Thyroid gland (tissue), 4 donors: ENCODE measurements around the gene PAX6. TPM values are rescaled to one million over a fixed set of nuclear protein-coding genes. Genes with fewer than 3 reads are reported as not detected.

Experiments used
- DNase-seq, 2 donors: peaks; one replicate each; pipeline ENCODE4 v3.0.0-alpha.2; 2019
- H3K27ac ChIP-seq, 3 donors: fragments of 200-600 bp; sonication (generic); 1 replicate in 2 of 3; 2 replicates in 1 of 3; pipeline ENCODE4 v1.5.1; 2016 to 2019; ENCODE audit warnings: mild to moderate bottlenecking in 1 of 3, moderate library complexity in 1 of 3
- H3K27me3 ChIP-seq: fragments of 200-600 bp; sonication (generic); one replicate; pipeline ENCODE4 v1.5.1; 2019
- H3K36me3 ChIP-seq, 2 donors: fragments of 200-600 bp; sonication (generic); one replicate each; pipeline ENCODE4 v1.5.1; 2016 to 2019
- H3K4me1 ChIP-seq, 2 donors: fragments of 200-600 bp; sonication (generic); one replicate each; pipeline ENCODE4 v1.5.1; 2017 to 2019
- H3K4me3 ChIP-seq, 3 donors: fragments of 200-600 bp; sonication (generic); replicated peaks in 1 of 3; 1 replicate in 2 of 3; 2 replicates in 1 of 3; pipeline ENCODE4 v1.5.1; 2016; ENCODE audit warnings: mild to moderate bottlenecking in 1 of 3
- H3K9me3 ChIP-seq: fragments of 200-600 bp; sonication (generic); one replicate; pipeline ENCODE4 v1.5.1; 2017
- POLR2A ChIP-seq, 2 donors: fragments of 450-650 bp; IDR thresholded peaks; one replicate each; pipeline ENCODE4 v1.6.1; 2017; ENCODE audit warnings: antibody characterized with exemption in 2 of 2, mild to moderate bottlenecking in 2 of 2, moderate library complexity in 1 of 2
- WGBS, 2 donors: methylation state at CpG; one replicate each; pipeline ENCODE4 v1.1.5; 2017; 5-methylcytosine and 5-hydroxymethylcytosine counted together
- intact Hi-C: fragments of 100-400 bp; cut with DNase I; formaldehyde crosslinking; loops from one replicate; pipeline ENCODE4 v1.15.1; 2023
- total RNA-seq, 4 donors: library from RNA; depleted of rRNA; stranded (reverse); fragments of >200 nt; gene quantifications; one replicate each; pipeline ENCODE4 v1.2.3, GENCODE V29; 2016
- TF ChIP-seq, protein P1 (sequence below), 6 experiments: fragments of 200-600 bp in 3 of 6; fragments of 450-650 bp in 3 of 6; sonication (generic) in 3 of 6; IDR thresholded peaks; one replicate each; pipeline ENCODE4 v1.5.1; 2016 to 2019; ENCODE audit warnings: antibody characterized with exemption in 6 of 6, mild to moderate bottlenecking in 2 of 6, inconsistent platforms in 1 of 6, moderate library complexity in 1 of 6

The PAX6 gene
- total RNA-seq, 4 donors from 2014 or later: not detected

GRCh38 chr11:31800398-31801265 lies 10.5 kb downstream of the PAX6 start:
- 10 to 11% methylated on average over 20 to 23 of the region's 23 CpGs for WGBS, 2 donors
- Histone ChIP-seq H3K4me3 (no peak overlapping the region), H3K4me1 (peaks cover 19 to 31% of the 10 kb centered on the region in 2 donors), H3K27me3 (peaks cover 89% of the 10 kb centered on the region), H3K27ac (no peak overlapping the region), H3K36me3 (no peaks in the 10 kb centered on the region), H3K9me3 (no peaks in the 10 kb centered on the region)
- no peak for TF ChIP-seq POLR2A (IDR thresholded peaks at IDR 0.05)
- TF ChIP-seq, protein P1, sequence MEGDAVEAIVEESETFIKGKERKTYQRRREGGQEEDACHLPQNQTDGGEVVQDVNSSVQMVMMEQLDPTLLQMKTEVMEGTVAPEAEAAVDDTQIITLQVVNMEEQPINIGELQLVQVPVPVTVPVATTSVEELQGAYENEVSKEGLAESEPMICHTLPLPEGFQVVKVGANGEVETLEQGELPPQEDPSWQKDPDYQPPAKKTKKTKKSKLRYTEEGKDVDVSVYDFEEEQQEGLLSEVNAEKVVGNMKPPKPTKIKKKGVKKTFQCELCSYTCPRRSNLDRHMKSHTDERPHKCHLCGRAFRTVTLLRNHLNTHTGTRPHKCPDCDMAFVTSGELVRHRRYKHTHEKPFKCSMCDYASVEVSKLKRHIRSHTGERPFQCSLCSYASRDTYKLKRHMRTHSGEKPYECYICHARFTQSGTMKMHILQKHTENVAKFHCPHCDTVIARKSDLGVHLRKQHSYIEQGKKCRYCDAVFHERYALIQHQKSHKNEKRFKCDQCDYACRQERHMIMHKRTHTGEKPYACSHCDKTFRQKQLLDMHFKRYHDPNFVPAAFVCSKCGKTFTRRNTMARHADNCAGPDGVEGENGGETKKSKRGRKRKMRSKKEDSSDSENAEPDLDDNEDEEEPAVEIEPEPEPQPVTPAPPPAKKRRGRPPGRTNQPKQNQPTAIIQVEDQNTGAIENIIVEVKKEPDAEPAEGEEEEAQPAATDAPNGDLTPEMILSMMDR (IDR thresholded peaks at IDR 0.05): no peak
- intact Hi-C loops: no loop called here
- DNase-seq: no peak

- intact Hi-C loops: no loop called here
- WGBS, 2 donors: 6% methylated on average over 44 to 48 of the region's 48 CpGs
These were observed 11.4 kb downstream of the PAX6 start for GRCh38 chr11:31799435-31800397.

DNA sequence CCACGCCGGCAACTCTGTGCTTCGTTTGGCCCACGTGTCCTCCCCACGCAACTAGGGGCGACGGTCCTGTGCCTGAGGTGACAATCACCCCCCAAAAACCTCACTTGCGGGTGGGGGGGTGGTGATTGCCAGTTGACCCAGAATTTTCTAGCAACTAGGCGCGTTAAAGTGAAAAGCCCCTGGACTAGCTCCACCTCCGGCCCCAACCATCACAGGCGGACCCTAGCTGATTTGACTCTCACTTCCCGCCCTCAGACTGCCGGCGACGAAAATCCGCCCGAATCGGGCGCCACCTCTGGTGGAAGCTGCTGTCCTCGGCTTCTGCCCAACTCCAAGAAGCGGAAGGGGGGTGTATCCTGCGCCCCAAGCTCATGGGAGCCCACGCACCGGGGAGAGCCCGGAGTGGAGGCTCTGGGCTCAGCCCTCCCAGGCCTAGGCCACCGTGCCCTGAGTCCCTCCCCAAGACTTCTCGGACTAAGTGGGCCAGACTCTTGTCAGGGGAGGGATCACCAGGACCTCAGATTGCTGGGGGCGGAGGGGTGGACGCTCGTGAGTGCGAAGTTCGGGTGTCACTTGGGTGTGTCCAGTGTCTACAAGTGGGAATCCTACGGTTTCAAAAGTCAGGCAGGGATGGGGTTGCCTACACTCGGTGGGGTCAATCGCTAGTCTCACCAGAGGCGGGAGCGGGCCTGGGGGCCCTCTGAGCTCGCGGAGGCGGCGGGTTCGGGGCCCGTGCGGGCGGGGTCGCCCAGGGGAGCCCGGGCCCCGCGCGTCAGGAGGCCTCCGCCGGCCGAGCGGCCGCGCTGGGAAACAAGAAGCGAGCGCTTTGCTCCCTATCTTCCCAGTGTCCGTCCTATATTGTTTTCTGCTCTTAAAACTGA lies 12.3 kb downstream of the PAX6 start:
- TF ChIP-seq, protein P1 (IDR thresholded peaks at IDR 0.05): no peak
- no peak for TF ChIP-seq POLR2A (IDR thresholded peaks at IDR 0.05)
- DNase-seq: no peak
- Histone ChIP-seq H3K27me3 (peaks cover 73% of the 10 kb centered on the region), H3K4me3 (no peak overlapping the region), H3K36me3 (no peaks in the 10 kb centered on the region), H3K27ac (no peak overlapping the region), H3K4me1 (peaks cover 13 to 15% of the 10 kb centered on the region in 2 donors), H3K9me3 (no peaks in the 10 kb centered on the region)
- intact Hi-C loops: no loop called here
- 4 to 5% methylated on average over 28 to 32 of the region's 60 CpGs for WGBS, 2 donors

More at GRCh38 chr11:31799435-31800397, 11.4 kb downstream of the PAX6 start:
- H3K4me3 ChIP-seq: no peak overlapping the region
- TF ChIP-seq, protein P1 (IDR thresholded peaks at IDR 0.05): no peak
- no peak for TF ChIP-seq POLR2A (IDR thresholded peaks at IDR 0.05)
- H3K9me3 ChIP-seq: no peaks in the 10 kb centered on the region
- no peak overlapping the region for H3K27ac ChIP-seq
- DNase-seq: no peak
- H3K36me3 ChIP-seq: no peaks in the 10 kb centered on the region
- H3K27me3 ChIP-seq: peaks cover 82% of the 10 kb centered on the region
- H3K4me1 ChIP-seq: peaks cover 18 to 22% of the 10 kb centered on the region in 2 donors

DNA sequence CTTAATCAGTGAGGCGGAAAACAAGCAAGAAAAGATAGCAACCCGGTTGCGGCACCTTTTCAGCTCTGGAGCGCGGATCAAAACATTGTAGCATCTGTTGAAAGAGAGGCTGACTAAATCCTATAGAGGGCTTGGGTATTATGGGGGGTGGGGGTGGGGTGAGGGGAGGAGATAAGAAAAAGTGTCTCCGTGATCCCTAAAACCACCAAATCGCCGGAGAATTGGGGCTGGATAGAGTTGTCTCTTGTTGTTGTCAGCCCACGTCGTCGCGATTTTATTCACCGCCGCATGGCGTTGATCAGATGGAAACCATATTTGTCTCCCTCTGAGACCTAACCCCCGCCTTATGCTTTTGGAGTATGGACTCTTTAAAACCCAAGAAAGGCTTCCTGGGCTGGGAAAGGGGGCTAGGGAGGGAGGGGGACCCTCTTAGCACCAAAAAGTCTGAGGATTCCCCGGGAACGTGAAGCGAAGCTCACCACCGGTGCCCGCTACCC lies 13.0 kb downstream of the PAX6 start:
- Histone ChIP-seq H3K27me3 (peaks cover 66% of the 10 kb centered on the region), H3K27ac (no peak overlapping the region), H3K36me3 (no peaks in the 10 kb centered on the region), H3K4me3 (no peak overlapping the region), H3K9me3 (no peaks in the 10 kb centered on the region), H3K4me1 (peaks cover 13 to 15% of the 10 kb centered on the region in 2 donors)
- intact Hi-C loops: no loop called here
- DNase-seq: no peak
- WGBS, 2 donors: 8 to 10% methylated on average over 21 of the region's 21 CpGs
- no peak for TF ChIP-seq POLR2A (IDR thresholded peaks at IDR 0.05)
- TF ChIP-seq, protein P1 (IDR thresholded peaks at IDR 0.05): no peak
